GM23338 (cell line): ENCODE data around the gene RRP9.

ENCODE experiments used
- CREB1 ChIP-seq: fragments of 250-450 bp; sonication (Bioruptor Pico); IDR thresholded peaks from 2 replicates; pipeline ENCODE4 v1.5.0; 2020; ENCODE audit warnings: low read depth, mild to moderate bottlenecking, moderate library complexity
- EZH2 ChIP-seq: fragments of 200-600 bp; sonication (generic); IDR thresholded peaks from one replicate; pipeline ENCODE4 v1.8.0; 2017; ENCODE audit warnings: antibody characterized with exemption, mild to moderate bottlenecking, low read depth; ENCODE audit not compliant: unreplicated experiment
- JUNB ChIP-seq: IDR thresholded peaks from one replicate; pipeline ENCODE4 v1.6.1; 2016; ENCODE audit warnings: antibody characterized with exemption; ENCODE audit not compliant: unreplicated experiment
- POLR2AphosphoS5 ChIP-seq: IDR thresholded peaks from 2 replicates; pipeline ENCODE4 v1.6.1; 2016; ENCODE audit warnings: antibody characterized with exemption, low read depth
- REST ChIP-seq: IDR thresholded peaks from one replicate; pipeline ENCODE4 v1.6.1; 2018; ENCODE audit warnings: antibody characterized with exemption; ENCODE audit not compliant: unreplicated experiment
- ZNF114 ChIP-seq: fragments of 250-450 bp; sonication (Bioruptor Pico); IDR thresholded peaks from 2 replicates; pipeline ENCODE4 v1.5.0; 2020; ENCODE audit warnings: mild to moderate bottlenecking, moderate library complexity
- TF ChIP-seq, protein P1 (sequence below), 2 experiments: fragments of 200-600 bp in 1 of 2; sonication (generic) in 1 of 2; conservative IDR thresholded peaks; 2 replicates each; pipeline versions ENCODE4 v1.5.1 to v1.6.1; 2016 to 2017; ENCODE audit warnings: antibody characterized with exemption in 2 of 2, low read depth in 2 of 2, mild to moderate bottlenecking in 2 of 2, moderate library complexity in 1 of 2

- TF ChIP-seq ZNF114 (CRISPR knock-in tag), result no peak
- TF ChIP-seq CREB1, result no peak
- TF ChIP-seq, protein P1, sequence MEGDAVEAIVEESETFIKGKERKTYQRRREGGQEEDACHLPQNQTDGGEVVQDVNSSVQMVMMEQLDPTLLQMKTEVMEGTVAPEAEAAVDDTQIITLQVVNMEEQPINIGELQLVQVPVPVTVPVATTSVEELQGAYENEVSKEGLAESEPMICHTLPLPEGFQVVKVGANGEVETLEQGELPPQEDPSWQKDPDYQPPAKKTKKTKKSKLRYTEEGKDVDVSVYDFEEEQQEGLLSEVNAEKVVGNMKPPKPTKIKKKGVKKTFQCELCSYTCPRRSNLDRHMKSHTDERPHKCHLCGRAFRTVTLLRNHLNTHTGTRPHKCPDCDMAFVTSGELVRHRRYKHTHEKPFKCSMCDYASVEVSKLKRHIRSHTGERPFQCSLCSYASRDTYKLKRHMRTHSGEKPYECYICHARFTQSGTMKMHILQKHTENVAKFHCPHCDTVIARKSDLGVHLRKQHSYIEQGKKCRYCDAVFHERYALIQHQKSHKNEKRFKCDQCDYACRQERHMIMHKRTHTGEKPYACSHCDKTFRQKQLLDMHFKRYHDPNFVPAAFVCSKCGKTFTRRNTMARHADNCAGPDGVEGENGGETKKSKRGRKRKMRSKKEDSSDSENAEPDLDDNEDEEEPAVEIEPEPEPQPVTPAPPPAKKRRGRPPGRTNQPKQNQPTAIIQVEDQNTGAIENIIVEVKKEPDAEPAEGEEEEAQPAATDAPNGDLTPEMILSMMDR (conservative IDR thresholded peaks at IDR 0.05; ENCODE audit: low read depth in 2 of 2), result no peak
- no peak for TF ChIP-seq EZH2
- TF ChIP-seq POLR2AphosphoS5, result no peak
- no peak for TF ChIP-seq JUNB
- no peak for TF ChIP-seq REST
Measured at GRCh38 chr3:51961602-51962569, 20.2 kb upstream of the RRP9 start.
